Eye (tissue), 1 donor: Measurements from ENCODE around the gene MLPH.
A peak's percentile ranks its signal among the peaks of the same experiment; 100 is the strongest.
"Not testable (repeated sequence)": the region's sequence is repeated elsewhere in the genome, so short reads cannot be mapped to it uniquely, and the experiment has no call there.

Experiments used
- DNase-seq: peaks from one replicate; pipeline ENCODE4 v3.0.0-alpha.2; 2015

Gene MLPH

GRCh38 chr2:237458519-237458918 lies 28.5 kb upstream of the MLPH start:
- DNase-seq, result no peak

DNA sequence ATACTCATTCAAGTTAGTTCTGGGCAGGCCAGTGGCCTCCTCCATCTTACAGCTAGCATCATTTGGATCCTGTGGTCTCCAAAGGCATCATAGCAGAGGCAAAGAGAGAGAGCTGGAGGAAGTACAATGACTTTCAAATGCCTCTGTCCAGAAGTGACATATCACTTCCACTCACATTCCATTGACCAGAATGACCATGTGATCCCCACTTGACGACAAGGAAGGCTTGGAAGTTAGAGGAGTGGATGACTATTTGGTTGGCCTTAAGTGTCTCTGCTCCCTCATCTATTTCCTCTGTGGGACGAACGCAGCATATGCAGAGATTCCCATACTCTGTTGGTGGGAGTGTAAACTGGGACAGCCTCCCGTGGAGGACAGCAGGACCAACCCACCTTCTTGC lies 27.8 kb upstream of the MLPH start:
- no peak for DNase-seq

- DNase-seq, result no peak
These were observed 27.3 kb upstream of the MLPH start for GRCh38 chr2:237459741-237460174.

DNA sequence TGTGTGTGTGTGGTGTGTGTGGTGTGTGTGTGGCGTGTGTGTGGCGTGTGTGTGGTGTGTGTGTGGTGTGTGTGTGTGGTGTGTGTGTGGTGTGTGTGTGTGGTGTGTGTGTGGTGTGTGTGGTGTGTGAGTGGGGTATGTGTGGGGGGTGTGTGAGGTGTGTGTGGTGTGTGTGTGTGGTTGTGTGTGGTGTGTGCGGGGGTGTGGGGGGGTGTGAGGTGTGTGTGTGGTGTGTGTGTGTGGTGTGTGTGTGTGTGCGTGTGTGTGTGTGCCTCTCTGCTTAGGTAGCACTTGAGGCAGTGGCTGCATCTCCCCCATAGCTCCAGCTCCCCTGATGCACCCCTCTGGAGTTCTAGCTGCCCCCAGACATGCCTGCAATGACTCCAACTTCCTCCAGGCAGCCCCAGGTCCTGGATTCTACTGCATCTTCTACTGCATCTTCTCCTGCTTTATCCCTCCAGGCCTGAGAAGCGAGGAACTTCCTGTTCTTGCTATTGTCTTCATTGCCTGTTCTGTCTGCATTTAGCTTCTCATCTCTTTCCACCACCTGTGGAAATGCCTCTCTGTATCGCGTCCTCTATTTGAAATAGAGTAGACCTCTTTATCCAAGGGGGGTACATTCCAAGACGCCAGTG lies 22.2 kb upstream of the MLPH start:
- no peak for DNase-seq

GRCh38 chr2:237465515-237466148 lies 21.4 kb upstream of the MLPH start:
- DNase-seq, result no peak

DNA sequence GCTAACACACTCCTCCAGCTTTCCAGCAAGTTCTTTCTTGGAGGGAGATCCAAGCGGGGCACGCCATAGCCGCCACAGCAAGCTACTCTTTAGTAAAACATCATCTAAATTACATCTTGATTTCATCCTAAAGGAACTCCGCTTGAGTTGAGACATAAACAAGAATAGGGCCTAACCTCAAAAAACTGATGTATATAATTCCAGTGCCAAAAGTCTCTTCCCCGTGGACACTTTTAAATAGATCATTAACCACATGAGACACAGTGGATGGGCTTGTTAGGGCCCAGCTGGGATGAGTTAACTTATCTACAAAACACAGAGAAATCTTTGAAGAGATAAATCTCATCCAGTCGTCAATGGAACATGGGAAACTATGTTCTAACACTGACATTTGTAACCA lies 20.8 kb upstream of the MLPH start:
- peak; percentile 63 for DNase-seq

DNA sequence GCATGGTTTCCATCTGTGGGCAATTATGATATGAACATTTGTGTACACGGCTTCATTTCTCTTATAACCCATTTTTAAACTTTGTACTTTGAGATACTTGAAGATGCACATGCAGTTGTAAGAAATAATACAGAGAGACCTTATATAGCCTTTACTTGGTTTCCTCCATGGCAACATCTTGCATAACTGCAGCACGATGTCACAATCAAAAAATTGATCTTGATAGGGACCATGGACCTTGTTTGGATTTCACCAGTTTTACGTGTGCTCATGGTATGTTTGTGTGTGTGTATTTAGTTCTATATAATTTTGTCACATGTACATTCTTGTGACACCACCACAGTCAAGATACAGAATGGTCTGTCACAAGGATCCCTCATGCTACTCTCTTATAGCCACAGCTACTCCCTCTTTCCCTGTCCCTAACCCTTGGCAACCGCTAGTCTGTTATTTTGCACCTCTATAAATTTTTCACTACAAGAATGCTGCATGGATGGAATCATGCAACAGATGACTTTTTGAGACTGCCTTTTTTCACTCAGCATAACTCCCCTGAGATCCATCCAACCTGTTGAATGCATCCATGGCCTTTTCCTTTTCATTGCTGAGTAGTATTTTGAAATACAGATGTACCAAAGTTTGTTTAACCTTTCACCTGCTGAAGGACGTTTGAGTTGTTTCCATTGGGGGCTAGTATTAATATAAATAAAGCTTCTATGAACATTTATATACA lies 19.4 kb upstream of the MLPH start:
- no peak for DNase-seq

GRCh38 chr2:237469410-237469809 lies 17.6 kb upstream of the MLPH start:
- DNase-seq, result not testable (repeated sequence)

DNA sequence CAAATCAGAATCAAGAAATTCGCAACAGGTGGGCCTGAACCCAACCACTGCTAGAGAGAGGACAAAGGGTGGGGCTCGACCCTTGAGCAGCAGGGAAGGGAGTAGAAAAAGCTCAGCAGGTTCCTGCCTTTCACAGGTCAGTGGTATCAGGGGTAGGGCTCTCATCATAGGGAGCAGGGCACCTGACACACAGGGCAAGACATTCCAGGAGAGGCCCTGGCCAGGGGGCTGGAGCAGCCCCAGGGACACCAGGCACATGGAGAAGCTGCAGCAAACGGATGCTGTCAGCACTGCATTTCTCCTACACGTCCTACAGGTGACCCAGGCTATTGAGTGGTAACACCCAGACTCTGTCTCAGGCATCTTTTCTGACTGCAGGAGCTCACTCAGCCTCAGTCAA lies 17.2 kb upstream of the MLPH start:
- DNase-seq, result no peak

DNA sequence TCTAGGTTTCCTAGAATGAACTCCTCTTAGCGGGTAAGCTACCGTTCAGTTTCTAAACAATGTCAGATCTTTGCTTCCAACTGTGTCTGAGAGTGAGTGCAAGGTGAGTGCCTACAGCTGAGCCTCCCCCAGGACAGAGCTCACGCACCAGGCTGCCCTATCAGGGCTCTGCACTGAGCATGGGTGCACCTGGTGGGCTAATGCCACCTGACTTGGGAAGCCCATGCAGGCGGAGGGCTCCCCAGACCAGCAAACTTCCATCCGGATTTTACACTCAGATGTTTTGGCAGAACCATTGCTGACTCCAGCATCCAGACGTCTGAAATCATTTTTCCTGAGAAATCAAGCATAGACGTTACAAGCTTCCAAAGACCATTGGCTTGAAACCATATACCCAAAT lies 16.1 kb upstream of the MLPH start:
- no peak for DNase-seq

DNA sequence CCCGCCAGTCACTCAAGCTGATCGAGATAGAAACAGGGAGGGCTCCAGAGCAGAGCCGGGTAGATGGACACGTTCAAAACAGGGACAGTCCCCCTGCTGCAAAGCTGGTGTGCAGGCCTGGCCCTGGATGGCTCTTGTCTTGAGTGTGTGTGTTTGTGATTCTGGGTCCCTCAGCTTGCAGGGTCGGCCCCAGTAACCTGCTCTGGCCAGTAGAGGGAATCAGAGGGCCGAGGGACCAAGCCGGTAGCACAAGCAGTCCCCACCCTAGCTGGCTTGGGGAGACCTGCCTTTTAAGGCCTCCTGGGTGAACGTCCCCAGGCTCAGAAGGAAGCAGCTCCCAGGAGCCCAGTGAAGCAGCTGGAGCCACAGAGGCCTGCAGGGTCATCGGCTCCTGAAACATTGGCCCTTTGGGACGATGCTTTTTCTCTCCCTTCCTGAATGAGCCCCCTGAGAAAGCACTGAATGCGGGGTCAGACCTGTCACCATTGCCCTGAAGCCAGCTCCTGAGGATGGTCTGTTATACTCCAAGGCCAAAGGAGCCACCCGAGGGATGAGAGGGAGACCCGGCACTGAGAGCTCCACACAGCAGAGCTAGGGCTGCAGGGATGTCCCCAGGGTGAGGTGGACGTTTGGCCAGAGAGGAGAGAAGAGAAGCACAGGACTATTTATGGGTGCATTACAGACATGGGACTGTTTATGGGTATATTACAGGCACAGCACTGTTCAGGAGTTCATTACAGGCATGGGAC lies 15.4 kb upstream of the MLPH start:
- no peak for DNase-seq

GRCh38 chr2:237472187-237472712 lies 14.8 kb upstream of the MLPH start:
- no peak for DNase-seq

DNA sequence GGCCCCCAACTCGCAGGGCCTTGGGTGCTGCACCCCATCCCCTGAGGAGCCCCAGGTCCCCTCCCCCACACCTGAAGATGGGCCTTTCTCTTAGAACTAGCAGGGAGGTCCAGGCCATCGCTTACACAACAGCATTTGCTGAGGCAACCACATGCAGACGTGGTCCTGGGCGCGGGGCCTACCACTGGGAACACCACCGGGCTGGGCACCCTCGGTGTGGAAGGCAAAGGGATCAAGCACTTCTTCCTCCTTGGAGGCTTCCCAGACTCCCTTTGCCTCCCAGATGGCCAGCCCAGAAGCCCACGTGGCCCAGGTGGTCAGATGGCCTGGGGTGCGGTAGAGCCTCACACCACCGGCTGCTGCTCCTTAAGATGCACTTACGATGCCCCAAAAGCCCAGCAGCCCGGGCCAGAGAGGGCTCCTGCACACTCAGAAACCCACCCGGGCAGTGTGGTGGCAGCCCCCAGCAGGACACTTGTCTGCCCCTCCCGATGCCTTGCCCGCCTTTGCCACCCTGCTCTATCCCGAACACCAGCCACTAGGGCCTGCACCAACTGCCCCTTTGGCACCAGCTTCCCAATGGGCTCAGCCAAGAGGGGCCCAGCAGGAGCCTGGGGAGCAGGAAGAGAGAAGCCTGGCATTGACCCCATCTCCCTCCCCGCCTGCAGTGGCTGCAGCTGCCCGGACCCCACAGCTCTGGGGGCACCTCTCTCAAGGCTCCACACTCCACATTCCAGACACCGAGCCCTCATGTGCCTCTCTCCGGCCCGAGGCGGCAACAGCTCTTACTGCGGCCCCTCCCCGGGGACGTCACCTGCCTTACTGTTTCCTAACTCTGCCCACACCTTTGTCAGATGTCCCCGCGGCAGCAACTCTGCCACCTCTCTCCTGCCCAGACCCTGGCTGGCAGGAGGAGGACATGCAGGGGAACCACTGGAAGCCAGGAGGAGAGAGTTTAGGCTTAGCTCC lies 13.9 kb upstream of the MLPH start:
- DNase-seq, result no peak

DNA sequence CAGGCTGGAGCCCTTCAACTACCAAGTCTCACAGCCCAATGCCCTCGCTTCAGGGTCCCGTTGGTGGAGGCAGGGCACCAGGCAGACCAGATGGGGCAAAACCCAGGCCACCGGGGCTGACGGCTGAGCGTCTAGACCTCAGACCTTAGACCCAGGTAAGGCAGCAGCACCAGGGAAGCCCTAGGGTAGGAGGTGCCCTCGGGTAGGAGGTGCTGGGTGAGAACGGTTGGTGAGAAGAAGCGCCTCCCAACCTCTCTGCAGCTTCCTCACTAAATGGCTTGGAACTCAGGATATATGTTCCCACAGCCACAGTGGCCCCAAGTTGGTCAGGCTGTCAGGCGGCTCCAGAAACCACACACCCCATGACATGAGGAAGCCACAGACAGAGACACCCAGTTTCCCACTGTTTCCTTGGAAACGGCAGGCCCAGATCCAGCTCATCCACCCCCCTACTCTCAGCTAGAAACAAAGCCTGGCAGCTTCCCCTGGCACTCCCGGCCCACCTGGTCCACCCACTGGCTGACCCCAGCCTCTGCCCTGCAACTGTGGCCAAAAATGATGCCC lies 13.1 kb upstream of the MLPH start:
- no peak for DNase-seq

DNA sequence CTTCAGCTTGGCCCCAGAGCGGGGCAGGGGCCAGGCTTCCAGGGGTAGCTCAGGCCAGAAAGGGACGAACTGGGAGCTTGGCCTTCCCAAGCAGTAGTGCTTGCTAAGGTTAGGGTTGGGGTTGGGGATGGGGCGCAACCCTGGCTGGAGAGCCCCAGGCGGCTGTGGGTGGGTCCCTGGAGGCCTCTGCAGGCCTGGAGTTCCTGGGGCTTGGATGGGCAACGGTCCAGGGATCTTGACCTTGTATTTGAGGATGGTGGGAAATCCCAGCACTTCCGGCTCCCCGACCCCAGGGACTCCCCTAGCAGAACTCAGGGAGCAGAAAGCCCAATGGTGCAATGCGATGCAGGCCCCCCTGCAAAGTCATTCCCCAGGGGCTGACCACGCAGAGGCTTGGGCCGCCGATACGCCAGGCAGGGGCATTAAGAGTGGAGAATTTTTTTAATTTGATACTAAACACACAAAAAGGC lies 12.6 kb upstream of the MLPH start:
- DNase-seq, result peak; percentile 33

DNA sequence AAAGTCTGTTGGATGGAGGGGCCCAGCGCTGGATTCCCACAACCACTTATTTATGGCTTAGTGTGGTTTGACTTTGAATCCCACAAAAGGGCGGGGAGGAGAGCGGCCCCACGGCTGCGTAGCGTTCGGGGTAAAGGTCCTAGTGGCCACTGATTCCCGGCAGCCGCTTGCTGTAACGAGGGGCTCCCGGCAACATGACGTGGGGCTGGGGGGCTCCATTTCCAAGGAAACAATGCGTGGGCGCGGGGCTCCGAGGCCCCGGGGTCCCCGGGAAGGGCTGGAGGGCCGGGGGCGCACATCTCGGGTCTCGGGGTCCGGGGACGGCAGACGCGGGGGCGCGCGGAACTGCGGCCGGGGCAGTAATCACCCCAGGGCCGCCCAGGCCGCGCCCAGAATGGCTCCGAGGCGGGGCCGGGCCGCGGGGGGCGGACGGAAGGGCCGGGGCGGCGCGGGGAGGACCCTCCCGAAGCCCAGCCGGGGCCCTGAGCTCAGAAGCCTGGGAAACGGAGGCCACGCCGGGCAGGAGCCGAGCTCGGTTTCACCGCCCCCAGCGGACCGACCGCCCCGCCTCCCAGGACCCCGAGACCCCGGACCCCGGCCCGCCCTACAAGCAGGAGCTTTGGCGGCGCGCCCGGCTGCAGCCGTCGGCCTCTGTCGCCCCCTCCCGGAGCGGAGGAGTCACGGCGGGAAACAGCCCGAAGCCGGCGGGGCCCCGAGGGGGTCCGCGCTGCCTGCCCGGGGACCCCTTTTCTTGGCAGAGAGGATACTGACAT lies 11.9 kb upstream of the MLPH start:
- DNase-seq, result peak; percentile 94

DNA sequence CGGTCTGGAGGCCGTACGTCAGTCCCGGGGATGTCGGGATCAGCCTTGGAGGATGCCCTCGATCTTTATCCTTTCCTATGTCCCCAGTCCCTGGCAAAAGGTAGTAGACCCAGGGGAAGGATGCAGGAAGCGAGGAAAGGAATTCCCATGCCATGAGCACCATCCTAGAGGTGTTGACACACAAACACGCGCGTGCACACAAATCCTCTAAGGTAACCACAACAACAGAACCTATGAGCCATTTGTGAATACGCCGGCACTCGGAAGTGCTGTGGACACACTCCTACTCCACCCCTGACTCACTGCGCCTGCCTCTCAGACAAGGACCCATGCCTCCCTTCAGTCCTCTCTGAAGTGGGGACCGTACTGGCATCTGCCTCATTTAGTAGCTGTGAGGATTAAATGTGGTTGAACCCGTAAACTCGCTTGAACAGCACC lies 11.3 kb upstream of the MLPH start:
- DNase-seq, result no peak

DNA sequence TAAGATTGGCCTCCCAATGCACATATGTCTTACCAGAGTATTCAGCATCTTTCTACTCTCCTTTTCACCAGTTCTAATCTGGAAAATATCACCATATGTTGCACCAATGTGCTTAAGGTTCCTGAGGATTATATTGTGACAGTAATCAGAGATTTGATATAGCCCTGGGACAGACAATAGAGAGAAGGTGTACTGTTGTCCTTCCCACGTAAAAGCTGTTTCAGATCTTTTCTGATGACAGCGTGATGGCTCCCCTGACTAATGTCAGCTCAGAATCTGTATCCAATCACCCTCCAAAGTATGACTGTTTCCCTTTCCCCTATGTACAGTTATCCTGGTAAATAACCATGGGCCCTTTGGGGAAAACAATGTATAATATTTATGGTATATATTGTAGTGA lies 9.0 kb upstream of the MLPH start:
- DNase-seq, result no peak

GRCh38 chr2:237478979-237479378 lies 8.1 kb upstream of the MLPH start:
- no peak for DNase-seq

DNA sequence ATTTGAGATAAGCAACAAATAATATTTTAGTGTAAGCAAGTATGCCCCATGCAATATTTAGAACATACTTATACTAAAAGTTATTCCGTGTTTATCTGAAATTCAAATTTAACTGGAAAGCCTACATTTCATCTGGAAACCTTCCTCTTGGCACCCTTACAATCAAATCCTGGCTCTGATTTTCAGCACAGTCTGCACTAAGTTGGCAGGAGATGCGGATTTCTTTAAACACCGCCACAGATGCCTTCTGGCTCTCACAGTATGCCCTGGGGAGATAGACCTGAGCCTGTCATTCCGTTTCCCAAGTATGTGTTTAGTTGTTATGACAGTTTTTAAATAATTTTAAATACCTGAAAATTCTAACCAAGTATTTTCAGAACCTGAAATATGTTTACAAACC lies 7.3 kb upstream of the MLPH start:
- no peak for DNase-seq

DNA sequence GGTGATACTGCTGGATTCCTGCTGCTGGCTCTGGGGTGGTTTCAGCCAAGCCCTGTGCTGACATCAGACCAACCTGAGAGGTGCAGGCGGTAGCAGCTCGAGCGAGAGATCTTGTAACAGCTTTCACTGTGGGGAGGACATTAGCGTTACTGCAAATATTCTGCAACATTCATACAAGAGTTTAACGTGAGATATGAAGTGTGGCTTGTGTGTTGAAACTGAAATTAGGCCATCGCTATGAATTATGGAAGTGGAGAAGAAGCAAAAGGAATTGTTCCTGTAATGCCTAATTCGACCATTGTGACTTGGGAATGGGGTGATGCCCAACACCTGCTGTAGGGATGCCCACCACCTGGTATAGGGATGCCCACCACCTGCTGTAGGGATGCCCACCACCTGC lies 6.5 kb upstream of the MLPH start:
- no peak for DNase-seq
